NCI-H146 treated with DMSO at 0.1 percent for 48 hours (cell line): ENCODE data around the gene ENOPH1.
"Not testable (repeated sequence)": the region's sequence is repeated elsewhere in the genome, so short reads cannot be mapped to it uniquely, and the experiment has no call there.

Experiments
- DNase-seq: peaks from one replicate; lab custom pipeline; 2025; ENCODE audit not compliant: unreplicated experiment; lab: John Stamatoyannopoulos, UW

ENOPH1 gene

DNA sequence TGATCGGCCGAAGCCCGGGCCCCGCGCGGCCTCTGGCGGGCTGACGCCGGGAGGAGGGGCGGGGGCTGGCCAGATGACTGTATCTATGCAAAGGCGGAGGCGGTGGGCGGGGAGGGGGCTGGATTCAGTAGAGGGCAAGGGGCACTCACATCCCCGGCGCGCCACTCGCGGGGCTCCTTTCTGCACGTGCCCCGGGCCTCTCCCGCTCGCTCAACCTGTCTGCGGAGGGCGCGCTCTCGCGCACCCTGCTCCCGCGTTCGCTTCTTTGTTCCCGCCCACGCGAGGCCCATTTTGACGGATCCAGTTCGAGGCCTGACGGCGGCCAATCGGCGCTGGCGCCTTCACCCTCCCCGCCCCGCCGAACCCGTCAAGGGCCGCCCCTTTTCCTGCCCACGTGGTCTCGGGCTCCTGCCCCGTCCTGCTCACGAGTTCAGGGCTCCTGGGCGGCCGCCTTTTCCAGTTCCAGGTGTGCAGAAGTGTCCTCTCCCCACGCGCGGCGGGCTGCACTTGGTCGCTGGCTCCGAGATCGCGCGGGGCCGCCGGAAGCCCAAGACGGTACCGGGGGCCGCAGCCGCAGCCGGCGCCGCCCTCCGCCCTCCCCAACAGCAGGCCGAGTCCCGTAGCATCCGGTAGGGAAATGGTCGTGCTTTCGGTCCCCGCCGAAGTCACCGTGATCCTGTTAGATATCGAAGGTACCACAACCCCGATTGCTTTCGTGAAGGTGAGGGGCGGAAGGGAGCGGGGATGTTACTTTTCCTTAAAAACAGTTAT is at the start of gene ENOPH1, which contains the start of gene HNRNPDL:
TSS of gene ENOPH1 (plus strand) at position 398 of the 771 bp plus-strand sequence. CDS start at position 638, 240 bp downstream.
TSS of gene HNRNPDL (minus strand) at position 270 of the 771 bp plus-strand sequence. CDS start 772 bp downstream, outside the sequence.
- DNase-seq = peak; percentile 94

DNA sequence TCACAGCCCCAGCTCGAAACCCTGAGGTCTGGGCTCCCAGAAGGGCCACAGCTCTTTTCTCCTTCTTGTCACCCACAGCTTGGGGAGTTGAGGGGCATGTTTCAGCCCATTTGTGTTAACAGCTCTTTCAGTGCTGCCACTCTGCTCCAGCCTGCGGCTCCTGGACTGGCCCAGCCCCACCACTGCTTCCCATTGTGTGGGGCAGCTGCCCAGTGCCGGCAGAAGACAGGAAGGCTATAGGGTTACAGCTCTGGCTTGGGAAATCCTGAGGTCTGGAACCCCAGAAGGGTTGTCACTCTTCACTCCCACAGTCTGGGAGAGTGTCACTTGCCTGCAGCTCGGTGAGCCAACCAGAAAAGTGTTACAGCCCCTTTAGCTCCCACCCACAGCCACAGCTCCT is 49.6 kb upstream of the ENOPH1 start:
- DNase-seq = no peak

DNA sequence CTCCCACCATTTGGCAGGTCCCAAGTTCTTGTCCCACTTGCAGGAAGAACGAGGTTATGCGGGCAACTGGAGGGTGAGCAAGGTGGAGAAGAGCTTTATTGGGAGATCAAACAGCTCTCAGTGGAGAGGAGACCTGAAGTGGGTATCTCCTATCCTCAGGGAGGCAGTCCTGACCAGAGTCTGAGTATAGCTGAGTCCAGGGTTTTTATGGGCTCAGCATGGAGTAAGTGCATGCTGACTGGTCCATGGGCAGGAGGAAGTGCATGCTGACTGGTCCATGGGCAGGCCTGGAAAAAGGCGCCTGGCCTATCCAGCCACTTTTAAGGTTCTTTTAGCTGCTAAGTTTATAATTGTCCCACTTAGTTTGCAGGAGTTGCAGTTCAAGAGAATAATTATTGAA is 49.2 kb upstream of the ENOPH1 start:
- DNase-seq = no peak

DNA sequence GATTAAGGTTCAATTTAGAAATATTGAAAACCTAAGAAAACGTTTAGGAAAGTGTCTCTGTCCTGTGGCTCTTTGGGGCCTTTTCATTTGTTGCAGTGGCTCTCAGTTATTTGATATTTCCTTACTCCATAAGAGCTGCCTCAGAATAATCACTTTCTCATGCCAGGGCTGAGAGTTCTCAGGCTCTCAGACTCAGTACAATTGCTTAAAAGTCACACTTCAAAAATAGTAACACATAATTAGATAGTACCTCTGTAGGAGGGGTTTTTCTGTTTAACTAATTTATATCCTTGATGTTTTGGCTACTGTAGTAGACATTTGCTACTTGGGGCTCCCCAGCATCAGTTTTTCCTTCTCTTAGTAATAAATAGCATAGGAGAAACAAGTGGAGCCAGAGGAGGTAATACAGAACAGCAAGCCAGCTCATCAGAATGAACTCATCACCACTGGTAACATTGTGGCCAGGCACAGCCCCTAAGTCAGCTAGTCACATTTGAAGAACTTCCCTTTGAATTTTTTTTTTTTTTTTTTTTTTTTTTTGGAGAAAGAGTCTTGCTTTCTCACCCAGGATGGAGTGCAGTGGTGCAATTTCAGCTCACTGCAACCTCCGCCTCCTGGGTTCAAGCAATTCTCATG is 48.6 kb upstream of the ENOPH1 start:
- DNase-seq = no peak

DNA sequence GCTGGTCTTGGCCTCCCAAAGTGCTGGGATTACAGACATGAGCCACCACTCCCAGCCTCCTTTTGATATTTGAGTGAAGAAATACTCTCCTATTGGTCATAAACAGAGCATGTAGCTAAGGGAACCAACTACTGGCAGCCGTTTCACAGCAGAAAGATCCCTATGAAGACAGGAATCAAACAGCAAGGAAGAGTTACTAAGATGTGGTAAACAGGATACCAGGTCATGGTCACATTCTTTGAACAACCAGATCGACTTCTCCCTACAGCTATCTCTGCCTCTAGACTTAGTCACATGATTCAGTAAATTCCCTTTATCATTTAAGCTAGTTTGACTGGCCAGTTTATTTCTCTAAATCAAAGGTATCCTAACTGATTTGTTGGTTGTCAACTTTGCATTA is 47.6 kb upstream of the ENOPH1 start:
- DNase-seq = no peak

DNA sequence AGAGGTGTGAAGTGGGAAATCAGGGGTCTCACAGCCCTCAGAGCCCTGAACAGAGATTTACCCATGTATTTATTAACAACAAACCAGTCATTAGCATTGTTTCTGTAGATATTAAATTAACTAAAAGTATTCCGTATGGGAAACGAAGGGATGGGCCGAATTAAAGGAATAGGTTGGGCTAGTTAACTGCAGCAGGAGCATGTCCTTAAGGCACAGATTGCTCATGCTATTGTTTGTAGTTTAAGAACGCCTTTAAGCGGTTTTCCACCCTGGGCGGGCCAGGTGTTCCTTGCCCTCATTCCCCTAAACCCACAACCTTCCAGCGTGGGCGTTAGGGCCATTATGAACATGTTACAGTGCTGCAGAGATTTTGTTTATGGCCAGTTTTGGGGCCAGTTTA is 44.1 kb upstream of the ENOPH1 start:
- DNase-seq = not testable (repeated sequence)

DNA sequence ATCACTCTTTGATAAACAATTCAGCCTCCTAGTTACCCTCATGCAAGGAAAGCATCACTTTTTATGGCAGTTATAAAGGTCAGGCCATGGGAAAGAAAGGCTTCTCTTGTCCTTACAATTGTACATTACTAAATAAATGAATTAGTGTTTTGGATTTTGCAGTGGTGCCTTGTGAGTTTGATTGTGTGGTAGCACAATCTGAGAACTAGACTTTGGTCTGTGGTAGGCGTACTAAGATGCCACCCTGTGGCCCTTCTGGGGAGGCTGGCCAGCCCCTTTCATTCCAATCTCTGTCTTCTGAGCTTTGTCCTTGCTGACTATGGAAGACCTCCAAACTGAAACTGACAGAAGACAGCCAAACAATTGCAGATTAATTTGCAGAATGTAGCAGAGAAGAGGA is 42.0 kb upstream of the ENOPH1 start:
- DNase-seq = no peak

DNA sequence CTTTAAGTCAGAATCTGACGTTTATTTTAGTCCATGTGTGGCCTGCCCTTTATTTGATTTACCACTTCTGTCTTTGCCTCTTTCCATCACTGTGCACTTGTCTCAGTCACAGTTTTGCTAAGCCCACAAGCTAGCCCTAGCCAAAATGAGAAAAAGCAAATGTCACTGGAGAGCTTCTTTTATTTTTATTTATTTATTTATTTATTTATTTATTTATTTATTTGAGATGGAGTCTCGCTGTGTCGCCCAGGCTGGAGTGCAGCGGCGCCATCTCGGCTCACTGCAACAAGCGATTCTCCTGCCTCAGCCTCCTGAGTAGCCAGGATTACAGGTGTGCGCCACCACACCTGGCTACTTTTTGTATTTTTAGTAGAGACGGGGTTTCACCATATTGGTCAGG is 40.3 kb upstream of the ENOPH1 start:
- DNase-seq = not testable (repeated sequence)

DNA sequence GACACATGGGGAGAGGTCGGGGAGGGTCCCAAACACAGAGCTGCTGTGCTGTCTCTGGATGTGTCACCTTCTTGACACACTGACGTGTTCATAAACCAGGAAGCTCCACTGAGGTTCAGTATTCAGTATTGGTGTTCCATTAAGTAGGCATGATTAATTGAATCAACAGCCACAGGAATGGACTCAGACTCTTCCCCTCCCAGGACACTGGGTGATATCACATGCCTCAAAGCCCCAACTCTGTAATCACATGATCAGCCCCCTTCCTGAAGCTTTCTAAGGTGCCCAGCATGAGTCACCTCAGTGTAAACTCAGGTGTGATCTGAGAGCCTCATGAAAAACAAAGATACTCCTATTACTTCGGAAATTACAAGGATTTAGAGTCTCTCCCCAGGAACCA is 35.5 kb upstream of the ENOPH1 start:
- peak; percentile 46 for DNase-seq

DNA sequence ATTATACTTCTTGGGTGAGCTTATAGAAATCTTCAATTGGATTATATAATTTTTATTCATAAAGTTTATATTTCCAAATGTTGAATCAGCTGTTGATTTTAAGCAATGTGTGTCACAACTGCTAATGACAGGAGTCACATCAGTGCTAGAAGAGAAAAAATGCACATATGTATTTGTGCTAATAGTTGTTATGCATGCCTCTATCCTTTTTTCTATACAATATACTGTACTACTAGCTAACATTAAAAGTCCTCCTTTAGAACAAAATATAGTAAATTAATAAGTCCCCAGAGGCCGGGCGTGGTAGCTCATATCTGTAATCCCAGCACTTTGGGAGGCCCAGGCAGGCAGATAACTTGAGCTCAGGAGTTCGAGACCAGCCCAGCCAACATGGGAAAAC is 32.9 kb upstream of the ENOPH1 start:
- no peak for DNase-seq

DNA sequence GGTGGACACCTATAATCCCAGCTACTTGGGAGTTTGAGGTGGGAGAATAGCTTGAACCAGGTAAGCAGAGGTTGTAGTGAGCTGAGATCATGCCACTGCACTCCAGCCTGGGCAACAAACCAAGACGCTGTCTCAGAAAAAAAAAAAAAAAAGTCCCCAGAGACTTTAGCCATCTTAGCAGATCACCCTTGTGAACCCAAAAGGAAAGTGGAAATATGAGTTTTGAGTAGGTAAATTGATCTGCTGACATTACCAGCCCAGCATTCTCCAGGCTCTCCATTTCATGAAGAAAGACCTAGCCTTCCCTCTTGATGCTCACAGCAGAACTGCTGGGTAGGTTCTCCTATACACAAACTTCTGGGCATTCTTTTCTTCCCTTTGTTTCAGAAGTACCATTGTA is 32.1 kb upstream of the ENOPH1 start:
- no peak for DNase-seq

DNA sequence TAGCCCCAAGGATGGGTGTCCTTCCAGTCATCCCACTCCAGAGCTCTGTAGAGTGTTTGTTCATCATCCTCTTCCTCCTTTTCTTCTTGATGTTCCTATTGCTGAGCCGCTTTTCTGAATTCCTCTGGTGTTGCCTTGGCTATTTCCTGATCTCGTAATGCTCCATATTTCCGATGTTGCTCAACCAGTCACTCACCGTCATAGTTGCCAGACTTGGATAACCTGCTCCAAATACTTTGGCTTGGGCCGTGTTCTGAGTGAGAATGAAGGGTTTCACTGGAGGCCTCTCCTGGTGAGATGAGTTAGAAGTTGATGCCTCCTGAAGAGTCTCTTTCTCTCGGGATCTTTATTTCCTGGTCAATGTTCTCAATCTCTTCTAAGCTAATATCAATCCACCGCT is 28.8 kb upstream of the ENOPH1 start:
- no peak for DNase-seq

DNA sequence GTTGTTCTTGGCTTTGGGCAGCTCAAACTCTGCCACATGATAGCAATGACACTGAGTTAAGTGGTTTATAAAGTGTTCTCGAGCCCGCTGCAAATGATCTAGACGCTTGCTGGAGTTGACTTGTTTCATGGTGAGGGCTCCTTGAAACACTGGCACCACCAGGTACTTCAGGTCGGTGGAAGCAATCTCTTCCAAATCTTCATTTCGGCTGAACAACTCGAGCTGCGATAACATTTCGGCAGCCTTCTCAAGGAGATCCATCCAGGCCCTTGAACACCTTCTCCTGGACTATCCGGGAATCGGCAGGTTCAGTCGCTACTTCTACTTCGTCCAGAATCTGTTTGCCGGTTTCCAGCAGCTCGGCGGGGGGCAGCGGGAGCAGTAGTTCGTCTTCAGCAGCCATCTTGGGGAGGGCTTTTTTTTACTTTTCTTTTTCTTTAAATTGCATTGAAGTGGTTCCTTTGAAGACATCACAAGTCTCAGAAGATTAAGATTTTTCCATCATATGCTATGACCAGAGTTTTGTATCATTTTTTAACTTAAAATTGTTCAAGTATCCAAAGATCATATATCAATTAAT is 28.1 kb upstream of the ENOPH1 start:
- DNase-seq = no peak

DNA sequence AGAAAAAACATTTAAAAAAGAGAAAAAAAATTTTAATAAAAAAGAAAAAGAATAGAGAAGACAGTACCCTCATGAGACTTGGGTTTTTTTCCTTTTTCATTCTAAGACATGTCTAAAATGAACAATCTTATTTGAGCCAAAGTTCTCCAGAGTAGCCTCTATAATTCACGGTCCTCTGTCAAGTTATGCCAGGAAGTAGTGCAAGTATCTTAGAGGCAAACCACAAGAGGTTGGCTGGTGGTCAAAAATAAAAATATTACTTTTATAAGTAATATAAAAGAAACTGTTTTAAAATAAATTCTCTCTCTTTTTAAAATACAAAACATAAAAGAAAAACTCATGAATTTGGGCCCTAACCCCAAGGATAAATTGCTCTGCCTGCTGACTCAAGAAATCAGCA is 26.7 kb upstream of the ENOPH1 start:
- DNase-seq = no peak

DNA sequence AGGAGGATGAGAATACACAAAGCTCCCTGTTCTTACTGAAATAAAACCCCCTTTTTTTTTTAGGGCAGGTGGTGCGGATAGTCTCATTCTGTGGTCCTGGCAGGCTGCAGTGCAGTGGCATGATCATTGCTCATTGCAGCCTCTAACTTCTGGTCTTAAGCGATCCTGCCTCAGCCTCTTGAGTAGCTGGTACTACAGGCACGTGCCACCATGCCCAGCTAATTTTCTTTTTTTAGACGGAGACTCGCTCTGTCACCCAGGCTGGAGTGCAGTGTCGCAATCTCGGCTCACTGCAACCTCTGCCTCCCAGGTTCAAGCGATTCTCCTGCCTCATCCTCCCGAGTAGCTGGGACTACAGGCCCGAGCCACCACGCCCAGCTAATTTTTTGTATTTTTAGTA is 15.3 kb upstream of the ENOPH1 start:
- not testable (repeated sequence) for DNase-seq

DNA sequence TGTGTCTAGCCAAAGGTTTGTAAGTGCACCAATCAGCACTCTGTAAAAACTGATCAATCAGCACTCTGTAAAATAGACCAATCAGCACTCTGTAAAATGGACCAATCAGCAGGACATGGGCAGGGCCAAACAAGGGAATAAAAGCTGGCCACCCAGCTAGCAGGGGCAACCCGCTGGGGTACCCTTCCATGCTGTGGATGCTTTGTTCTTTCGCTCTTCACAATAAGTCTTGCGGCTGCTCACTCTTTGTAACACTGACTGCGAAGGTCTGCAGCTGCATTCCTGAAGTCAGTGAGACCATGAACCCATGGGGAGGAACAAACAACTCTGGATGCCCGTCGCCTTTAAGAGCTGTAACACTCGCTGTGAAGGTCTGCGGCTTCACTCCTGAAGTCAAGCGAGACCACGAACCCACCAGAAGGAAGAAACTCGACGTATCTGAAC is 14.4 kb upstream of the ENOPH1 start:
- DNase-seq = no peak

DNA sequence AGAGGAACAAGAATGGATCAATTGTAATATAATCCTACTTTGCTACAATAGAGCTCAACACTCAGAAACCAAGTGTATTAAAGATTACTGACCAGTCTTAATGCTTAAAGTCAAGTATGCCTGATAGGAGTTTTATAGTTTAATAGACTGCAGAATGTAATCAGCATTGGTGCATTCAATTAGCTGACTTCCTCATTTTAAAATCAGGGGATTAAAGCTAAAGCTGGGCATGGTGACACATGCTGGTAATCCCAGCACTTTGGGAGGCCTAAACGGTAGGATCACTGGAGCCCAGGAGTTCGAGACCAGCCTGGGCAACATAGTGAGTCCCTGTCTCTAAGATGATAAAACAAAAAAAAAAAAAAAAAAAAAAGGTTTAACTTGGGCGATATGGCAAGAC is 10.9 kb upstream of the ENOPH1 start:
- no peak for DNase-seq

DNA sequence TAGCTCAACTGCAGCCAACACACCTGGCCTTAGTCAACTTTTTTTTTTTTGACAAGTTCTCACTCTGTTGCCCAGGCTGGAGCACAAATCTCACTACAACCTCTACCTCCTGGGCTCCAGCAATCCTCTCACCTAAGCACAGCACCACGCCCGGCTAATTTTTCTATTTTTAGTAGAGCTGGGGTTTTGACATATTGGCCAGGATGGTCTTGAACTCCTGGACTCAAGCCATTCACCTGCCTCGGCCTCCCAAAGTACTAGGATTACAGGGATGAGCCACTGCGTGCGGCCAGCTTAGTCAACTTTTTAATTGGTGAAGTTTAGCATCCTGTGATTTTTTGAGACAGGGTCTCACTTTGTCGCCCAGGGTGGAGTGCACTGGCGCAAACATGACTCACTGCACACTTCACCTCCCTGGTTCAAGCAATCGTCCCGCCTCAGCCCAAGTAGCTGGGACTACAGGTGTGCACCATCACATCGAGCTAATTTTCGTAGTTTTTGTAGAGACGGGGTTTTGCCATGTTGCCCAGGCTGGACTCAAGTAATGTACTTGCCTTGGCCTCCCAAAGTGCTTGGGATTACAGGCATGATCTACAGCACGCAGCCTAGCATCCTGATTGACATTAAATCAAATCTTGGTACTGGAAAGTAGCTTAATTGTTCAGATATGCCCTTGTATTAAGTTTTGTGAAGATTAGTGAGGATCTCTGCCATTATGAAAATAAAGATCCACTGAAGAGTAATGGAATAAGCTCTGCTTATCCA is 8.4 kb upstream of the ENOPH1 start:
- no peak for DNase-seq

DNA sequence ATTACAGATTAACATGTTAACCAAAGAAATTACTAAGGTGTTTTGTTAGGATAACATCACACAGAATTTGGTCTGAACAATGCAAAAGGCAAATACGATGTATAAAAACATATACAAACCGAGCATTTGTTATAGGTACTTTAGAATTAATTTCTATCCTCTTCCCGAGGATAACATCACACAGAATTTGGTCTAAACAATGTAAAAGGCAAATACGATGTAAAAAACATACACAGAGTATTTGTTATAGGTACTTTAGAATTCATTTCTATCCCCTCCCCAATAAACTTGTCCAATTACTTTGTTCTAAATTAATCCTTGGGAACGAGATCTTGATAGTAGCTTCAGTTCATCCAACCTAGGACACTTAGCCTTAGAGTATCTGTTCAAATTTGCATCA is 7.8 kb upstream of the ENOPH1 start:
- no peak for DNase-seq

DNA sequence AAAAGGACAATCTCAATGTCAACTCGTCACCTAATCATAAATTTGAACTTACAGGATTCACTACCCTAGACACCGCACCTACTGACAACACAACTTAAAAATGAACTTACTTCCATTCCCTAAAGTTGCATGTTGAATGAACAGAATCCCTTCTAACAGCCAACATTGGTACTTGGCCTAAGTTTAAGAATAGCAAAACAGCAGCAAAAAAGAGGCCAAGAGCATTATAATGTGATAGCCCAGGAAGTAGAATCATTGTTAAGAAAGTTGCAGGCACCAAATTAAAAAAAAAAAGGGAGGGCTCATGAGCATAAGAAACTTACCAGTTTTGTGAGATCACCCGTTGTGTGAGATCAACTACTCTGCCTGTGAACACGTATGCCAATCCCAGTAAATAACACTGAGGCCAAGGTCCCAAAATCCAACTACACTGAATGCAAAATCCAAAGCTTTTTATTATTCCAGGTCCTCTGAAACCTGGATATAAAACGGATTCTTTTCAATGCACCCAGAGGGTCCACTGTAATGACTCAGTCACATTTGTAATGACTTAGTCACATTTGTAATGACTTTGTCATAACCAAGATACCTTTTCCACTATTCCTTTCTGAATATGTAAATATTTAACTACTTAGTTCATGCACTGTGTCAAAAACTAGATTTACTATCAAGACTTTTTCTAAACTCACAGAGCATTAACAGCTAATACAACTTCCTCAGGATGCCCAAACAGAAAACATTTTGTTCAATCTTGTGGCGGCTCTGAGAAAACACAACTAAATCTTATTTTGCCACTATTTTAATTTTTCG is 6.9 kb upstream of the ENOPH1 start:
- DNase-seq = no peak

DNA sequence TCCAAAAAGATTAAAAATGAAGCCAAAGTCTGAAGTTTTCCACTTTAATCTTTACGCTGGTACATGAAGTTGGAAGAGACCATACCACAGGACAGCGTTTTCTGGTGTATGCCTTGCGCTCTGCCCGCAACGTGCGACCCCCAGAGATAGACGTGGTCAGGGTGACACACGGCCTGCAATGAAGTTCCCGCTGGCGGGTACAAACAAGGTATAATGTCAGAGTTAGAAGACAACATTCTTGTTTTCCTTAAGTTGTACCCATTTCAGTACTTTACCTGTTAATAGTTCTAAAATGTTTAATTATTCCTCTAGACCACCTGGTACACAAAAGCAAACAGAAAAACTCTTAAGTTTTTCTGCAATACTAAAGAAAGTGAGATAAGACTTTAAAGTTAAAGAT is 4.9 kb upstream of the ENOPH1 start:
- DNase-seq = no peak
